HepG2 (cell line): ENCODE measurements around the gene DOCK9. TPM values are rescaled to one million over a fixed set of nuclear protein-coding genes. Genes with fewer than 3 reads are reported as not detected.

ENCODE experiments used
- ATAC-seq: fragments of 200-7000 bp; cut with Tn5 transposase; 3 replicates; pipeline ENCODE4 v1.9.1; 2020; ENCODE audit warnings: mild to moderate bottlenecking, moderate library complexity
- BruUV-seq: library from RNA; stranded (reverse); fragments of 400-500 nt; replicated peaks from 2 replicates; lab custom pipeline; 2021; lab: Mats Ljungman, UMichigan
- CTCF ChIA-PET: fragments of 300-600 bp; formaldehyde crosslinking; extraction: SDS; loops from one replicate; lab custom pipeline; 2021; ENCODE audit warnings: low total read pairs, inconsistent platforms, low intra/inter-chr PET ratio; lab: Yijun Ruan, JAX
- POLR2A ChIA-PET: fragments of 350-600 bp; sonication (Branson Sonifier 250); formaldehyde crosslinking; loops from one replicate; lab custom pipeline; 2020; ENCODE audit warnings: antibody characterized with exemption, inconsistent platforms; lab: Yijun Ruan, JAX
- DNase-seq: peaks from one replicate; pipeline ENCODE4 v3.0.0-alpha.2; 2015; ENCODE audit warnings: low spot score
- FAIRE-seq: peaks from 3 replicates; lab custom pipeline; 2011; peaks lifted over from hg19 to GRCh38; lab: Jason Lieb, UNC
- H2AFZ ChIP-seq: one replicate; pipeline ENCODE4 v1.6.1; 2011; ENCODE audit warnings: low read length, inconsistent platforms
- H3K27ac ChIP-seq: fragments of 300-600 bp; 3 replicates; pipeline ENCODE4 v1.8.0; 2011; ENCODE audit warnings: mixed run types, mild to moderate bottlenecking, mixed read lengths, low read length, inconsistent platforms; ENCODE audit not compliant: insufficient read depth; ENCODE audit errors: extremely low read length
- H3K27me3 ChIP-seq, 2 experiments: fragments of 200-600 bp in 1 of 2; 2 replicates in 1 of 2; 3 replicates in 1 of 2; pipeline versions ENCODE4 v1.6.0 to v1.8.0; 2011; ENCODE audit warnings: low read length in 2 of 2, mild to moderate bottlenecking in 2 of 2, moderate library complexity in 2 of 2, inconsistent platforms in 1 of 2; ENCODE audit not compliant: insufficient read depth in 2 of 2, control insufficient read depth in 1 of 2
- H3K36me3 ChIP-seq, 2 experiments: fragments of 200-600 bp in 1 of 2; replicated peaks in 1 of 2; 2 replicates in 1 of 2; 3 replicates in 1 of 2; pipeline versions ENCODE4 v1.5.1 to v1.8.0; 2011; ENCODE audit warnings: low read length in 2 of 2, inconsistent platforms in 1 of 2; ENCODE audit not compliant: insufficient read depth in 2 of 2, control insufficient read depth in 1 of 2
- H3K4me1 ChIP-seq: 2 replicates; pipeline ENCODE4 v1.5.1; 2012; ENCODE audit warnings: low read length, inconsistent platforms; ENCODE audit not compliant: insufficient read depth
- H3K4me2 ChIP-seq: 2 replicates; pipeline ENCODE4 v1.6.0; 2011; ENCODE audit warnings: low read depth, low read length, inconsistent platforms
- H3K4me3 ChIP-seq, 3 experiments: fragments of 200-600 bp in 1 of 3; sonication (generic), shearing (Covaris generic) in 1 of 3; replicated peaks in 1 of 3; 2 replicates each; pipeline ENCODE4 v1.5.1; 2011 to 2016; ENCODE audit warnings: low read length in 3 of 3, inconsistent platforms in 2 of 3, low read depth in 2 of 3, mild to moderate bottlenecking in 2 of 3, control low read depth in 1 of 3, mixed read lengths in 1 of 3; ENCODE audit not compliant: insufficient read depth in 1 of 3
- H3K79me2 ChIP-seq: one replicate; pipeline ENCODE4 v1.6.1; 2011; ENCODE audit warnings: low read length, inconsistent platforms; ENCODE audit not compliant: insufficient read depth
- H3K9ac ChIP-seq: 2 replicates; pipeline ENCODE4 v1.6.0; 2011; ENCODE audit warnings: mild to moderate bottlenecking, low read depth, low read length, inconsistent platforms; ENCODE audit not compliant: insufficient read depth
- H3K9me3 ChIP-seq: 2 replicates; pipeline ENCODE4 v1.5.1; 2012; ENCODE audit warnings: mild to moderate bottlenecking, low read length
- H4K20me1 ChIP-seq: 2 replicates; pipeline ENCODE4 v1.6.0; 2011; ENCODE audit warnings: inconsistent platforms, mild to moderate bottlenecking, low read length, moderate library complexity; ENCODE audit not compliant: insufficient read depth
- ARID2 ChIP-seq: sonication (generic); formaldehyde crosslinking; IDR thresholded peaks from 2 replicates; pipeline ENCODE4 v1.8.1; 2022; ENCODE audit warnings: mild to moderate bottlenecking, missing genetic modification reagents, borderline replicate concordance
- CBX1 ChIP-seq: IDR thresholded peaks from one replicate; pipeline ENCODE4 v1.6.1; 2016; ENCODE audit warnings: antibody characterized with exemption, low read depth
- SIX4 ChIP-seq: sonication (generic); formaldehyde crosslinking; IDR thresholded peaks from 2 replicates; pipeline ENCODE4 v1.4.0; 2020; ENCODE audit warnings: missing genetic modification reagents
- SOX5 ChIP-seq: IDR thresholded peaks from 2 replicates; pipeline ENCODE4 v1.6.1; 2016; ENCODE audit warnings: borderline replicate concordance
- ZMYM2 ChIP-seq: sonication (generic); formaldehyde crosslinking; IDR thresholded peaks from 2 replicates; pipeline ENCODE4 v1.8.0; 2022; ENCODE audit warnings: mild to moderate bottlenecking, missing genetic modification reagents
- WGBS: methylation state at CpG from one replicate; pipeline ENCODE4 v1.1.6; 2017; ENCODE audit warnings: low lambda C conversion rate; 5-methylcytosine and 5-hydroxymethylcytosine counted together
- in situ Hi-C: cut with HindIII; loops from 2 replicates; pipeline ENCODE4 v1.10.0; 2017; ENCODE audit warnings: low pct_unique_long_range_greater_than_20kb; ENCODE audit not compliant: extremely low pct_ligation_motif_present
- intact Hi-C: fragments of 100-400 bp; cut with micrococcal nuclease; formaldehyde crosslinking; loops from one replicate; pipeline ENCODE4 v1.10.0; 2022; ENCODE audit not compliant: unreplicated experiment
- polyA plus RNA-seq, 8 experiments: library from polyadenylated mRNA; depleted of rRNA in 3 of 8; stranded (reverse) in 7 of 8; unstranded in 1 of 8; fragments of >200 nt; fragmentation: Illumina TruSeq in 4 of 8; extraction: Trizol in 4 of 8; gene quantifications; 2 replicates each; pipeline versions ENCODE4 v1.2.1 to v1.2.3, GENCODE V29; 2011 to 2016; ENCODE audit warnings: low read depth in 4 of 8, missing spikeins in 1 of 8, mixed read lengths in 1 of 8; ENCODE audit not compliant: insufficient read depth in 1 of 8
- total RNA-seq, 5 experiments: library from RNA; depleted of rRNA; stranded (reverse); fragments of >200 nt; fragmentation: Illumina TruSeq; extraction: Trizol; gene quantifications; 2 replicates each; pipeline ENCODE4 v1.2.3, GENCODE V29; 2016; ENCODE audit warnings: low read depth in 1 of 5
- TF ChIP-seq, protein P1 (sequence below): sonication (generic); formaldehyde crosslinking; conservative IDR thresholded peaks from 2 replicates; pipeline ENCODE4 v1.8.1; 2023; ENCODE audit warnings: missing genetic modification reagents
- TF ChIP-seq, protein P2 (sequence below): sonication (generic); formaldehyde crosslinking; IDR thresholded peaks from 2 replicates; pipeline ENCODE4 v1.4.0; 2020; ENCODE audit warnings: missing genetic modification reagents

Gene DOCK9
- total and polyA plus RNA-seq, 2 of the 13 experiments (the other 11 are each of a cell fraction or from before 2014, with no cell fraction given): 0.44 to 0.97 TPM

DNA sequence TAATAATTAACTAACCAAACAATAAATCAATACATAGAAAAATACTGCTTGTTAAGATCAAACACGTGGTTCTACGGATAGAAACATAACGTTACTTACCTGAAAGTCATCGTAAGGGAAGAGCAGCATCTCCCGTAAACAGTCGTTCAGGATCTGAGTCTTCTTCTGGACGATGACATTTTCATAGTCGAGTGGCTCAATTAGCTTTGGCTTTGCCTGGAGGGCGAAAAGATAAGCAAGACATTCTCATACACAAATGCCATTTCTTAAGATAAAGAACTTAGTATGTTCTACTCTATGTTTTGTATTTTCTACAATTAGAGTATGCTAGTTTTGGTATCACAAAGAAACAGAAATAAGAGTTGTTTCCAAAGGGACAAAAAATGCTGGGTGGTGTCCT is 22.5 kb downstream of the DOCK9 start (continued):
- TF ChIP-seq, protein P1, sequence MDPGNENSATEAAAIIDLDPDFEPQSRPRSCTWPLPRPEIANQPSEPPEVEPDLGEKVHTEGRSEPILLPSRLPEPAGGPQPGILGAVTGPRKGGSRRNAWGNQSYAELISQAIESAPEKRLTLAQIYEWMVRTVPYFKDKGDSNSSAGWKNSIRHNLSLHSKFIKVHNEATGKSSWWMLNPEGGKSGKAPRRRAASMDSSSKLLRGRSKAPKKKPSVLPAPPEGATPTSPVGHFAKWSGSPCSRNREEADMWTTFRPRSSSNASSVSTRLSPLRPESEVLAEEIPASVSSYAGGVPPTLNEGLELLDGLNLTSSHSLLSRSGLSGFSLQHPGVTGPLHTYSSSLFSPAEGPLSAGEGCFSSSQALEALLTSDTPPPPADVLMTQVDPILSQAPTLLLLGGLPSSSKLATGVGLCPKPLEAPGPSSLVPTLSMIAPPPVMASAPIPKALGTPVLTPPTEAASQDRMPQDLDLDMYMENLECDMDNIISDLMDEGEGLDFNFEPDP (CRISPR knock-in tag): no peak

DNA sequence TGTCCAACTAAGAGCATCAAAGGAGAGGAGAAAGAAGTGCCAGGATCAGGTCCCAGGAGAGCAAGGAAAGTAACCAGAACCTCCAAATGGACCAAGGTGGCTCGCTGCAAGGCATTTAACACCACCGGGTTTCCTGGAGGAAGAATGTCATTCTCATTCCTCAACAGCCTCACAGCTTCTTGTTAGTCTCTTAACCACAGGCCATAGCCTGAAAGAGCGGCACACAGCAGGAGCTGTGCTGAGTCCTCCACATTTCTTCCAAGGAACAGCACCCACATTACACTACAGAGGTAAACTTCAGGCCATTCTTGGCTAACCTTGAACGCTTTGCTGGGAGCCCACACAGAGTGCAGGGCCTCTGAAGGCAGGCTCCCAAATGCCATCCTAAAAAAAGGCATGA is 23.6 kb downstream of the DOCK9 start:
- CTCF ChIA-PET: no interaction called here
- POLR2A ChIA-PET: no interaction called here
- no peak overlapping the region for H3K4me2 ChIP-seq
- in situ Hi-C loops (no loop called here), intact Hi-C loops (no loop called here)
- H3K4me1 ChIP-seq: peaks cover 3% of the 10 kb centered on the region; the same call in 1 of the 2 replicates
- H3K9me3 ChIP-seq: no peaks in the 10 kb centered on the region
- no peaks in the 10 kb centered on the region for H3K27me3 ChIP-seq
- no peak for DNase-seq
- no peak for TF ChIP-seq ARID2 (CRISPR knock-in tag)
- TF ChIP-seq SOX5 (CRISPR knock-in tag): no peak
- TF ChIP-seq, protein P2, sequence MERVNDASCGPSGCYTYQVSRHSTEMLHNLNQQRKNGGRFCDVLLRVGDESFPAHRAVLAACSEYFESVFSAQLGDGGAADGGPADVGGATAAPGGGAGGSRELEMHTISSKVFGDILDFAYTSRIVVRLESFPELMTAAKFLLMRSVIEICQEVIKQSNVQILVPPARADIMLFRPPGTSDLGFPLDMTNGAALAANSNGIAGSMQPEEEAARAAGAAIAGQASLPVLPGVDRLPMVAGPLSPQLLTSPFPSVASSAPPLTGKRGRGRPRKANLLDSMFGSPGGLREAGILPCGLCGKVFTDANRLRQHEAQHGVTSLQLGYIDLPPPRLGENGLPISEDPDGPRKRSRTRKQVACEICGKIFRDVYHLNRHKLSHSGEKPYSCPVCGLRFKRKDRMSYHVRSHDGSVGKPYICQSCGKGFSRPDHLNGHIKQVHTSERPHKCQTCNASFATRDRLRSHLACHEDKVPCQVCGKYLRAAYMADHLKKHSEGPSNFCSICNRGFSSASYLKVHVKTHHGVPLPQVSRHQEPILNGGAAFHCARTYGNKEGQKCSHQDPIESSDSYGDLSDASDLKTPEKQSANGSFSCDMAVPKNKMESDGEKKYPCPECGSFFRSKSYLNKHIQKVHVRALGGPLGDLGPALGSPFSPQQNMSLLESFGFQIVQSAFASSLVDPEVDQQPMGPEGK (CRISPR knock-in tag): no peak
- no peak for TF ChIP-seq CBX1
- no peak for TF ChIP-seq ZMYM2 (CRISPR knock-in tag)
- TF ChIP-seq SIX4 (CRISPR knock-in tag): no peak
- H3K9ac ChIP-seq: no peak overlapping the region
- ATAC-seq: no peak
- no peaks in the 10 kb centered on the region for H3K36me3 ChIP-seq
- WGBS: 47% methylated on average over 2 of the region's 4 CpGs
- no peaks in the 10 kb centered on the region for H3K79me2 ChIP-seq
- no peaks in the 10 kb centered on the region for H4K20me1 ChIP-seq
- no peak overlapping the region for H3K27ac ChIP-seq
- BruUV-seq: no TSS peak
- FAIRE-seq: no peak
- H3K4me3 ChIP-seq: no peak overlapping the region
- no peak overlapping the region for H2AFZ ChIP-seq
